GM21526 (cell line): Measurements from ENCODE around the gene DNAJB12.
"Not testable (repeated sequence)": the region's sequence is repeated elsewhere in the genome, so short reads cannot be mapped to it uniquely, and the experiment has no call there.

ENCODE experiments used
- ATAC-seq: cut with Tn5 transposase; IDR thresholded peaks from one replicate; pipeline ENCODE4 v1.9.1; 2021; ENCODE audit warnings: moderate library complexity; ENCODE audit not compliant: unreplicated experiment, low FRiP score

DNAJB12 gene

DNA sequence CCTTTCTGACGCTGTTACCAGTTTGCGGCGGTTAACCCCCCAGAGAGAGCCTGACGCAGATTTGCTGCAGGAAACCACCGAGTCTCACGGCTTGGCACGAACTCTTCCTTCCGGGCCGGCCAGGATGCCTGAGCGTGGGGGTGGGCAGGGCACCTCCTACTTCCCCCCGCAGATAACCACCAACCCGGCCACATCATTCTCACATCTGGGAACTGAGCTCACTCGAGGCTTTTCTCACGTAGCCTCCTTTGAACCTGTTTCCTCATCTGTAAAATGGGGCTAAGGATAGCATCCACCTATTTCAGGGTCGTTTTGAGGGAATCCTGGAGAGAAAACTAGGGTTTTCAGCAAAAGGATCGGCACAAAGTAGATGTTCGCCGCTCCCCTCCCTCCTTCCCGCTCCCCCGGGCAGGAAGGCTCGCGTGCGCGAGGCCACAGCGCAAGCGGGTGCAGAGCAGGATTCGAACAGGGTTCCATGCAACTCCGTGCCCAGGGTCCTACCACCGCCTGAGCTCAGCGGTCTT, 57.4 kb downstream of the DNAJB12 start:
- ATAC-seq: peak; percentile 54

DNA sequence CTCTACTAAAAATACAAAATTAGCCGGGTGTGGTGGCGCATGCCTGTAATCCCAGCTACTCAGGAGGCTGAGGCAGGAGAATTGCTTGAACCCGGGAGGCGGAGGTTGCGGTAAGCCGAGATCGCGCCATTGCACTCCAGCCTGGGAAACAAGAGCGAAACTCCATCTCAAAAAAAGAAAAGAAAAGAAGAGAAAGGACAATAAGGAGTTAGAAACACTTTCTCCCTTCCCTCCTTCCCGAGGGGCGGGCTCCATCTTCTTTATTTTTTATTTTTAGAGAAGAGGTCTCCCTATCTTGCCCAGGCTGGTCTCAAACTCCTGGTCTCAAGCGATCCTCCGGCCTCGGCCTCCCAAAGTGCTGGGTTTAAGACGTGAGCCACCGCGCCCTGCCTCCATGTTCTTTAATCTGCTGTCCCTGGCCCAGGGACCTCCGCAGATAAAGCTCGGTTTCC, 57.9 kb downstream of the DNAJB12 start:
- not testable (repeated sequence) for ATAC-seq

DNA sequence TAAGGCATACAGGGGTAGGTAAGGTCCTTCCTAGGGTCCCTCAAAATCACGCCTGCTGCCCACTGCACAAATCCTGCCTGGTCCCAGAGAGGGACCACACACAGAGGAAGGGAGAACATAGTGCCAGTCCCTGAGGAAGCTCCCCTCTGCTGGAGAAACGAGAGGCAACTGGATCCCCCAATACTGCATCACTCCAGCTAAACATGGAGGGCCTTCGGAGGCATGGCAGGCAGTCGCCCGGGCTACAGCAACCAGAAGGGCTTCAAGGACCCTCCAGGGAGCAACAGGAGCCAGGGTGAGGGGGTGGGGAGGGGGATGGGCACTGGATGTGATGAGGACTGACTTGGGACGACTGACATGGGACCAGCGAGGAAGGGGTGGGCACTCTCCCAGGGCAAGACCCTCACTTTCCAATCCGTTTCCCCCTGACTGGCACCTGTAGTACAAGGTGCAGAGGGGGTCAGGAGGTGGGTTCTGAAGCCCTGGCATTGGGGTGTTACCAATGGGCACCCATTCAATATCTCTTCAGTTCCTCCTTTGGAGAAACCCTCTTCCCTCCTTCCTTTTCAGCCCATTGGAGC, 59.3 kb downstream of the DNAJB12 start:
- no peak for ATAC-seq

DNA sequence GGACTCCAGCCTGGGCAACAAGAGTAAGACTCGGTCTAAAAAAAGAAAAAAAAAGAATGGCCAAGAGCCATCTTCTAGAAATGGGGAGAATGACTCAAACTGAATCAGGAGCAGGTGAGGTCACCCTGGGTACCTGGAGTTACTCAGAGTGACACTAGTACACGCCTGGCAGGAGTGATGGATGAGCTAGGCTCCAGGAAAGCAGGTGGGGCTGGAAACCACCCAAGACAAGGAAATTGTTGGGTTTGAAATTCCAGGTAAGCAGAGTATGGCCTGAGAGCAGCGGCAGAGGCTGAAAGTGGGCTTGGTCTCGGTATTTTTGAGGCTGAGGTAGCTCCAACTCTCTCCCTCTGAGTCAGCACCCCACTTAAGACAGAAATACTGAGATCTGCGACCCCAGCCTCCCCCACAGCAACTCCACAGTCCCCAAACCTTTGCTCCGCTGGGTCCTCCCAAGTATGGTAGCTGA, 62.5 kb downstream of the DNAJB12 start:
- no peak for ATAC-seq

DNA sequence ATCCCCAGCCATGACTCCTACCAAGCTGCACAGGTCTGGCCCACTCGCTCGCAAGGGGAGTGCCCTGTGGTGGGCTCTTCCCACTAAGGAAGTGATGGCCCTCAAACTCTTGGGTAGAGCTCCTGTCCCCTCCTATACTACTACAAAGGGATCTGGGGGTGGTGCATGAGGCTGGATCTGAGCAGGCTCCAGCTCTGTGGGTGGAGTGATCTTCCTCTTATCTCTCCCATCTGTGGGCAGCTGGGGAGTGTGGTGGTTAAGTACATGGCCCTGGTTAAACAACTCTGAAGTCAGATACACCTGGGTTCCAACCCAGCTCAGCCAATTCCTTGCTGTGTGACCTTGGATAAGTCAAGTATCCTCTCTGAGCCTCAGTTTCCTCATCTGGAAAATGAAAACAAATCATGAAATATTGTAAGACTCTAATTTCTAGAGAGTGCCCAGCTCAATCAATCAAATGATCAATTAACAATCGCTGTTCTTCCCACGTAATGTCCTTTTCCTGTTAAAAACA, 63.6 kb downstream of the DNAJB12 start:
- no peak for ATAC-seq

DNA sequence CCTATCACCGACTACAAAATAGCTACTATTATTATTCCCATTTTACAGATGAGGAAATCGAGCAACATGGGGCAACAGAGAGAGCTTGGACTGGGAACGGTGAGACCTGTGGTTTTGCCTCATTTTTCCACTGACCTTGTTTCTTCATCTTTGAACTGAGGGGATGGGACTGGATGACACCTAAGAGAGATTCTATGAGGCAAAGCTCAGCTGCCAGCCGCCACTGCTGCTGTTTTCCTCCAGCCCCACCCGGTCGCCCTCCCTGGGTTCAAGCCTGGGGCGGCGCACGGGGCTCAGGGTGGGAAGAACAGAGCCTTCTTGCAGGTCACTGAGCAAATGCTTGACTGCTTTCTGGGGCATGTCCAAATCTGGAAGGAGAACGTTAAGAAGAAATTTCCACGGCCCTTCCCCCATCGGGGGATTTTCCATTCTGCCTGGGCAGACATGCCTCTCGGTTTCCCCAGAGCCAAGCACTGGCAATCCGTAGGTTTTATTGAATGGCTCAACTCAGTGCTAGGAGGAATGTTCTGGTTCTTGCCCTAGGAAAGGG, 68.7 kb downstream of the DNAJB12 start:
- no peak for ATAC-seq

DNA sequence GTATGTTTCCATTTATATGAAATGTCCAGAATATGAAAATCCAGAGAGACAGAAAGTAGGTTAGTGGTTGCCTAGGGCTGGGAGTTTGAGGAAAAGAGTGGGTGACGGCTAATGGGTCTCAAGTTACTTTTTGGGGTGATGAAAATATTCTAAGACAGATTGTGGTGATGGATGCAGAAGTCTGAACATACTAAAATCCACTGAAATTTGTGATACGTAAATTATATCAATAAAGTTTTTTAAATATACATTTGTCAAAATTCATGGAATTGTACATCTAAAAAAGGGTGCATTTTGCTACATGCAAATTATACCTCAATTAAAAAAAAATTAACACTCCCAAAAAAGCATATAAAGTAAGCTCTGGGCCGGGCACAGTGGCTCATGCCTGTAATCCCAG, 71.6 kb downstream of the DNAJB12 start:
- ATAC-seq: no peak
